Endothelial cell of umbilical vein (primary cell): ENCODE measurements around the gene GPNMB. TPM values are rescaled to one million over a fixed set of nuclear protein-coding genes. Genes with fewer than 3 reads are reported as not detected.

Experiments used
- BruUV-seq: library from RNA; stranded (reverse); fragments of 400-500 nt; replicated peaks from 2 replicates; lab custom pipeline; 2021; lab: Mats Ljungman, UMichigan
- CTCF ChIA-PET: fragments of 300-600, 350-600 bp; sonication (Branson Sonifier 250); formaldehyde crosslinking; loops from one replicate; lab custom pipeline; 2021; ENCODE audit warnings: antibody characterized with exemption, inconsistent platforms; lab: Charles Lee
- POLR2A ChIA-PET: fragments of 300-600, 350-600 bp; sonication (Branson Sonifier 250); formaldehyde crosslinking; loops from one replicate; lab custom pipeline; 2021; ENCODE audit warnings: antibody characterized with exemption, inconsistent platforms; lab: Charles Lee
- DNase-seq: peaks from one replicate; pipeline ENCODE4 v3.0.0-alpha.2; 2011; ENCODE audit warnings: low read depth, low spot score
- FAIRE-seq: peaks from 2 replicates; lab custom pipeline; 2011; peaks lifted over from hg19 to GRCh38; lab: Jason Lieb, UNC
- H2AFZ ChIP-seq: 2 replicates; pipeline ENCODE4 v1.6.0; 2012; ENCODE audit warnings: low read depth, low read length, control low read depth, inconsistent platforms
- H3K27ac ChIP-seq: 2 replicates; pipeline ENCODE4 v1.5.1; 2011; ENCODE audit warnings: low read depth, mild to moderate bottlenecking, control low read depth, low read length, moderate library complexity; ENCODE audit not compliant: insufficient read depth
- H3K27me3 ChIP-seq, 2 experiments: 2 replicates each; pipeline versions ENCODE4 v1.6.0 to v1.6.1; 2011; ENCODE audit warnings: low read length in 2 of 2, mixed read lengths in 1 of 2; ENCODE audit not compliant: control insufficient read depth in 2 of 2, insufficient read depth in 2 of 2
- H3K36me3 ChIP-seq, 2 experiments: 2 replicates in 1 of 2; 3 replicates in 1 of 2; pipeline ENCODE4 v1.5.1; 2011; ENCODE audit warnings: low read length in 2 of 2, mild to moderate bottlenecking in 1 of 2, moderate library complexity in 1 of 2; ENCODE audit not compliant: control insufficient read depth in 2 of 2, insufficient read depth in 2 of 2; ENCODE audit errors: extremely low read depth in 1 of 2
- H3K4me1 ChIP-seq: 3 replicates; pipeline ENCODE4 v1.5.1; 2011; ENCODE audit warnings: mild to moderate bottlenecking, low read length; ENCODE audit not compliant: control insufficient read depth, insufficient read depth; ENCODE audit errors: extremely low read depth
- H3K4me2 ChIP-seq: 2 replicates; pipeline ENCODE4 v1.6.1; 2011; ENCODE audit warnings: low read length, control low read depth, mixed read lengths; ENCODE audit not compliant: insufficient read depth
- H3K4me3 ChIP-seq, 3 experiments: fragments of 200-600 bp in 1 of 3; sonication (generic), shearing (Covaris generic) in 1 of 3; replicated peaks in 1 of 3; 2 replicates each; pipeline ENCODE4 v1.5.1; 2011 to 2016; ENCODE audit warnings: control low read depth in 3 of 3, low read length in 3 of 3, mild to moderate bottlenecking in 2 of 3, inconsistent platforms in 1 of 3, low read depth in 1 of 3, moderate library complexity in 1 of 3; ENCODE audit not compliant: insufficient read depth in 1 of 3
- H3K79me2 ChIP-seq: 2 replicates; pipeline ENCODE4 v1.6.0; 2012; ENCODE audit warnings: low read length, inconsistent platforms; ENCODE audit not compliant: control insufficient read depth, insufficient read depth
- H3K9ac ChIP-seq: replicated peaks from 2 replicates; pipeline ENCODE3; 2011; ENCODE audit warnings: low read length, control low read depth; ENCODE audit not compliant: insufficient read depth; ENCODE audit errors: extremely low read depth
- H3K9me1 ChIP-seq: replicated peaks from 3 replicates; pipeline ENCODE4 v1.6.0; 2011; ENCODE audit warnings: mild to moderate bottlenecking, low read length; ENCODE audit not compliant: control insufficient read depth, insufficient read depth; ENCODE audit errors: extremely low read depth
- H3K9me3 ChIP-seq: replicated peaks from 2 replicates; pipeline ENCODE4 v1.5.1; 2012; ENCODE audit warnings: low read length, inconsistent platforms; ENCODE audit not compliant: control insufficient read depth, insufficient read depth
- H4K20me1 ChIP-seq: replicated peaks from 2 replicates; pipeline ENCODE3; 2011; ENCODE audit warnings: mild to moderate bottlenecking, low read length; ENCODE audit not compliant: control insufficient read depth, insufficient read depth; ENCODE audit errors: extremely low read depth
- CTCF ChIP-seq, 2 donors: IDR thresholded peaks; 1 replicate in 1 of 2; 2 replicates in 1 of 2; pipeline ENCODE4 v1.5.1; 2011; ENCODE audit warnings: low read length in 2 of 2, mild to moderate bottlenecking in 2 of 2, moderate library complexity in 2 of 2, control low read depth in 1 of 2, inconsistent platforms in 1 of 2, low read depth in 1 of 2; ENCODE audit not compliant: insufficient read depth in 1 of 2; ENCODE audit errors: extremely low read depth in 1 of 2
- EZH2 ChIP-seq: IDR thresholded peaks from 2 replicates; pipeline ENCODE4 v1.6.1; 2012; ENCODE audit warnings: borderline replicate concordance, low read depth, mild to moderate bottlenecking, moderate library complexity, low read length, inconsistent platforms; ENCODE audit not compliant: severe bottlenecking
- FOS ChIP-seq: IDR thresholded peaks from 2 replicates; pipeline ENCODE4 v1.6.1; 2011; ENCODE audit warnings: mild to moderate bottlenecking, low read length, moderate library complexity, borderline replicate concordance; ENCODE audit not compliant: insufficient read depth
- GATA2 ChIP-seq: IDR thresholded peaks from 2 replicates; pipeline ENCODE4 v1.7.0; 2011; ENCODE audit warnings: low read depth, mild to moderate bottlenecking, moderate library complexity, mixed read lengths, low read length; ENCODE audit not compliant: insufficient read length, insufficient read depth
- JUN ChIP-seq: IDR thresholded peaks from 2 replicates; pipeline ENCODE4 v1.6.1; 2011; ENCODE audit warnings: borderline replicate concordance, low read depth; ENCODE audit not compliant: insufficient read length, insufficient read depth
- MAX ChIP-seq: IDR thresholded peaks from 2 replicates; pipeline ENCODE4 v1.6.1; 2011; ENCODE audit not compliant: insufficient read depth, insufficient read length
- MYC ChIP-seq: IDR thresholded peaks from one replicate; pipeline ENCODE4 v1.6.1; 2011; ENCODE audit warnings: mild to moderate bottlenecking, low read depth, low read length
- POLR2A ChIP-seq: IDR thresholded peaks from 2 replicates; pipeline ENCODE4 v1.6.1; 2012; ENCODE audit warnings: low read depth, mild to moderate bottlenecking, control low read depth, low read length
- POLR2AphosphoS5 ChIP-seq: IDR thresholded peaks from 2 replicates; pipeline ENCODE4 v1.6.1; 2012; ENCODE audit warnings: low read depth, mild to moderate bottlenecking, control low read depth, low read length, moderate library complexity; ENCODE audit not compliant: insufficient read depth
- dilution Hi-C: fragments of 300-500 bp; cut with MboI; formaldehyde crosslinking; loops from one replicate; pipeline ENCODE4 v1.15.0; 2019; ENCODE audit warnings: low sequenced_read_pairs; ENCODE audit not compliant: extremely low pct_ligation_motif_present
- intact Hi-C: fragments of 100-400 bp; cut with micrococcal nuclease; formaldehyde crosslinking; loops from one replicate; pipeline ENCODE4 v1.10.0; 2022
- polyA plus RNA-seq, 4 experiments: library from polyadenylated mRNA; depleted of rRNA in 3 of 4; stranded (reverse) in 3 of 4; unstranded in 1 of 4; fragments of >200 nt; gene quantifications; 2 replicates each; pipeline versions ENCODE4 v1.2.1 to v1.2.3, GENCODE V29; 2011 to 2012; ENCODE audit warnings: missing spikeins in 1 of 4
- total RNA-seq: library from RNA; stranded (reverse); gene quantifications from 2 replicates; pipeline ENCODE4 v1.2.3, GENCODE V29; 2021

GPNMB gene
- total and polyA plus RNA-seq, 2 donors (not counting 3 experiments of a cell fraction or from before 2014, with no cell fraction given): 0.29 to 0.33 TPM

- TF ChIP-seq POLR2A (no peak), POLR2AphosphoS5 (no peak), JUN (no peak), GATA2 (no peak), MAX (no peak), CTCF (IDR thresholded peaks at IDR 0.05; ENCODE audit: extremely low read depth in 1 of 2, insufficient read depth in 1 of 2, low read depth in 1 of 2, low read length in 2 of 2) (no peak), MYC (no peak), EZH2 (no peak), FOS (no peak)
- H3K4me1 ChIP-seq: no peaks in the 10 kb centered on the region
- peak; percentile 46 for FAIRE-seq
- H3K27me3 ChIP-seq: peaks cover 0 to 5% of the 10 kb centered on the region in 2 experiments
- dilution Hi-C loops: no loop called here
- CTCF ChIA-PET: interaction anchor here (0.7 to 1.8 kb wide), 5 partner anchors 8 to 56 kb away, joined by 3 to 6 read pairs (median 3); no protein-coding TSS in a partner anchor
- intact Hi-C loops: no loop called here
- peak; percentile 41 for DNase-seq
- H2AFZ ChIP-seq: peak overlapping the region; percentile 100
- H3K9me3 ChIP-seq: no peaks in the 10 kb centered on the region
- H3K9me1 ChIP-seq: no peaks in the 10 kb centered on the region
- no peaks in the 10 kb centered on the region for H4K20me1 ChIP-seq
- no peaks in the 10 kb centered on the region for H3K79me2 ChIP-seq
- peak overlapping the region; percentile 17 for H3K9ac ChIP-seq
- no peak overlapping the region for H3K27ac ChIP-seq
- H3K4me3 ChIP-seq: peak overlapping the region in 2 of 3 experiments; percentile 26 to 36
- H3K4me2 ChIP-seq: peak overlapping the region; percentile 40
- POLR2A ChIA-PET: no interaction called here
- no peaks in the 10 kb centered on the region for H3K36me3 ChIP-seq
- no TSS peak for BruUV-seq
Measured at GRCh38 chr7:23205909-23206767, 40.4 kb upstream of the GPNMB start.
